ENCODE results near the gene TMEM237. TPM values are rescaled to one million over a fixed set of nuclear protein-coding genes. Genes with fewer than 3 reads are reported as not detected.
"Not testable (repeated sequence)": the region's sequence is repeated elsewhere in the genome, so short reads cannot be mapped to it uniquely, and the experiment has no call there.

Gene TMEM237
- 28.2 and 35.0 TPM in 2 replicates for total RNA-seq

- DNase-seq: no peak
These were observed at the start of gene TMEM237 for GRCh38 chr2:201643216-201643890. TSS of gene TMEM237 (minus strand) at chr2:201643503. CDS start at chr2:201643400, 103 bp downstream.

- DNase-seq: no peak
These were observed 41.9 kb upstream of the TMEM237 start for GRCh38 chr2:201685156-201685555.

GRCh38 chr2:201680743-201681142, 37.4 kb upstream of the TMEM237 start:
- peak; percentile 69 for DNase-seq

- DNase-seq: no peak
These were observed 35.1 kb upstream of the TMEM237 start for GRCh38 chr2:201678401-201678800.

GRCh38 chr2:201675454-201675853, 32.2 kb upstream of the TMEM237 start:
- no peak for DNase-seq

GRCh38 chr2:201674794-201675193, 31.5 kb upstream of the TMEM237 start:
- DNase-seq: no peak

GRCh38 chr2:201674298-201674697, 31.0 kb upstream of the TMEM237 start:
- DNase-seq: no peak

GRCh38 chr2:201673546-201673945, 30.2 kb upstream of the TMEM237 start:
- no peak for DNase-seq

GRCh38 chr2:201671205-201671604, 27.9 kb upstream of the TMEM237 start:
- not testable (repeated sequence) for DNase-seq

- no peak for DNase-seq
These were observed 26.6 kb upstream of the TMEM237 start for GRCh38 chr2:201669865-201670264.

- no peak for DNase-seq
These were observed 25.2 kb upstream of the TMEM237 start for GRCh38 chr2:201668402-201668910.

GRCh38 chr2:201664334-201664733, 21.0 kb upstream of the TMEM237 start:
- DNase-seq: no peak

- DNase-seq: peak; percentile 22
These were observed 18.1 kb upstream of the TMEM237 start for GRCh38 chr2:201661366-201661765.

GRCh38 chr2:201660293-201660895, 17.1 kb upstream of the TMEM237 start:
- no peak for DNase-seq

GRCh38 chr2:201656740-201657139, 13.4 kb upstream of the TMEM237 start:
- DNase-seq: no peak

- DNase-seq: peak; percentile 9
These were observed 12.8 kb upstream of the TMEM237 start for GRCh38 chr2:201656102-201656501.

- peak; percentile 87 for DNase-seq
These were observed 11.5 kb upstream of the TMEM237 start for GRCh38 chr2:201654616-201655384.

GRCh38 chr2:201653221-201653620, 9.9 kb upstream of the TMEM237 start:
- DNase-seq: no peak

- no peak for DNase-seq
These were observed 6.1 kb upstream of the TMEM237 start for GRCh38 chr2:201649442-201649841.

GRCh38 chr2:201647431-201647830, 4.1 kb upstream of the TMEM237 start:
- DNase-seq: no peak

GRCh38 chr2:201644001-201644400, 698 bp upstream of the TMEM237 start:
- no peak for DNase-seq

GRCh38 chr2:201642579-201643215, 606 bp downstream of the TMEM237 start:
- DNase-seq: peak; percentile 89

GRCh38 chr2:201642086-201642578, 1.2 kb downstream of the TMEM237 start:
- no peak for DNase-seq

Data from dermis blood vessel endothelial cell (primary cell).